ENCODE results near the gene PACSIN3. TPM values are rescaled to one million over a fixed set of nuclear protein-coding genes. Genes with fewer than 3 reads are reported as not detected.

Gene PACSIN3
- total and polyA plus RNA-seq, 2 of the 8 experiments (the other 6 are each of a cell fraction or from before 2014, with no cell fraction given) = 23.8 to 47.2 TPM

DNA sequence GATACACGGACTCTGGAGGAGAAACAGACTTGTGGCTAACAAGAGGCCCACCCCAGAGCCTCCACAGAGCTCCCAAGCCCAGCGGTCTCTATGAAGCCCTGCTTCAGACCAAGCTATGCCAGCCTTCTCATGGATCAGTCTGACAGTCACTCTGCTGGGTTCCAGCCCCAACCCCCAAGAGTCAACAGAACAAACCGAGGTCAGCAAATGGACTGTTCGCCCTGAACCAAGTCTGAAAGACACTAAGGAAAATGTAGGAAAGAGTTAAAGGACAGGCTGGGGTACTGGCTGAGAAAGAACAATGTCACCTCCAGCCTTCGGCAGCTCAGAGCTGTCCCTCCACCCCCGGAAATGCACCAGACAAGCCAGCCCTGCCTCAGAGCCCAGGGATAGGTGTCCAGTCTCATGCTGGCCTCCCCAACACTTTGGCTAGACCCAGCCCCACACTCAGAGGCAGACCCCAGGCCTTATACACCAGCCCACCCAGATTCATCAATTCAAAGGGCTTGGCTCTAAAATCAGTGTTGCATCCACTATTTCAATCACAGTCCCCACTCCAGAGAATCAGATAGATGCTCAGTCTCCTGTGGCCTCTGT is 13.4 kb downstream of the PACSIN3 start (continued):
- TF ChIP-seq, protein P1, sequence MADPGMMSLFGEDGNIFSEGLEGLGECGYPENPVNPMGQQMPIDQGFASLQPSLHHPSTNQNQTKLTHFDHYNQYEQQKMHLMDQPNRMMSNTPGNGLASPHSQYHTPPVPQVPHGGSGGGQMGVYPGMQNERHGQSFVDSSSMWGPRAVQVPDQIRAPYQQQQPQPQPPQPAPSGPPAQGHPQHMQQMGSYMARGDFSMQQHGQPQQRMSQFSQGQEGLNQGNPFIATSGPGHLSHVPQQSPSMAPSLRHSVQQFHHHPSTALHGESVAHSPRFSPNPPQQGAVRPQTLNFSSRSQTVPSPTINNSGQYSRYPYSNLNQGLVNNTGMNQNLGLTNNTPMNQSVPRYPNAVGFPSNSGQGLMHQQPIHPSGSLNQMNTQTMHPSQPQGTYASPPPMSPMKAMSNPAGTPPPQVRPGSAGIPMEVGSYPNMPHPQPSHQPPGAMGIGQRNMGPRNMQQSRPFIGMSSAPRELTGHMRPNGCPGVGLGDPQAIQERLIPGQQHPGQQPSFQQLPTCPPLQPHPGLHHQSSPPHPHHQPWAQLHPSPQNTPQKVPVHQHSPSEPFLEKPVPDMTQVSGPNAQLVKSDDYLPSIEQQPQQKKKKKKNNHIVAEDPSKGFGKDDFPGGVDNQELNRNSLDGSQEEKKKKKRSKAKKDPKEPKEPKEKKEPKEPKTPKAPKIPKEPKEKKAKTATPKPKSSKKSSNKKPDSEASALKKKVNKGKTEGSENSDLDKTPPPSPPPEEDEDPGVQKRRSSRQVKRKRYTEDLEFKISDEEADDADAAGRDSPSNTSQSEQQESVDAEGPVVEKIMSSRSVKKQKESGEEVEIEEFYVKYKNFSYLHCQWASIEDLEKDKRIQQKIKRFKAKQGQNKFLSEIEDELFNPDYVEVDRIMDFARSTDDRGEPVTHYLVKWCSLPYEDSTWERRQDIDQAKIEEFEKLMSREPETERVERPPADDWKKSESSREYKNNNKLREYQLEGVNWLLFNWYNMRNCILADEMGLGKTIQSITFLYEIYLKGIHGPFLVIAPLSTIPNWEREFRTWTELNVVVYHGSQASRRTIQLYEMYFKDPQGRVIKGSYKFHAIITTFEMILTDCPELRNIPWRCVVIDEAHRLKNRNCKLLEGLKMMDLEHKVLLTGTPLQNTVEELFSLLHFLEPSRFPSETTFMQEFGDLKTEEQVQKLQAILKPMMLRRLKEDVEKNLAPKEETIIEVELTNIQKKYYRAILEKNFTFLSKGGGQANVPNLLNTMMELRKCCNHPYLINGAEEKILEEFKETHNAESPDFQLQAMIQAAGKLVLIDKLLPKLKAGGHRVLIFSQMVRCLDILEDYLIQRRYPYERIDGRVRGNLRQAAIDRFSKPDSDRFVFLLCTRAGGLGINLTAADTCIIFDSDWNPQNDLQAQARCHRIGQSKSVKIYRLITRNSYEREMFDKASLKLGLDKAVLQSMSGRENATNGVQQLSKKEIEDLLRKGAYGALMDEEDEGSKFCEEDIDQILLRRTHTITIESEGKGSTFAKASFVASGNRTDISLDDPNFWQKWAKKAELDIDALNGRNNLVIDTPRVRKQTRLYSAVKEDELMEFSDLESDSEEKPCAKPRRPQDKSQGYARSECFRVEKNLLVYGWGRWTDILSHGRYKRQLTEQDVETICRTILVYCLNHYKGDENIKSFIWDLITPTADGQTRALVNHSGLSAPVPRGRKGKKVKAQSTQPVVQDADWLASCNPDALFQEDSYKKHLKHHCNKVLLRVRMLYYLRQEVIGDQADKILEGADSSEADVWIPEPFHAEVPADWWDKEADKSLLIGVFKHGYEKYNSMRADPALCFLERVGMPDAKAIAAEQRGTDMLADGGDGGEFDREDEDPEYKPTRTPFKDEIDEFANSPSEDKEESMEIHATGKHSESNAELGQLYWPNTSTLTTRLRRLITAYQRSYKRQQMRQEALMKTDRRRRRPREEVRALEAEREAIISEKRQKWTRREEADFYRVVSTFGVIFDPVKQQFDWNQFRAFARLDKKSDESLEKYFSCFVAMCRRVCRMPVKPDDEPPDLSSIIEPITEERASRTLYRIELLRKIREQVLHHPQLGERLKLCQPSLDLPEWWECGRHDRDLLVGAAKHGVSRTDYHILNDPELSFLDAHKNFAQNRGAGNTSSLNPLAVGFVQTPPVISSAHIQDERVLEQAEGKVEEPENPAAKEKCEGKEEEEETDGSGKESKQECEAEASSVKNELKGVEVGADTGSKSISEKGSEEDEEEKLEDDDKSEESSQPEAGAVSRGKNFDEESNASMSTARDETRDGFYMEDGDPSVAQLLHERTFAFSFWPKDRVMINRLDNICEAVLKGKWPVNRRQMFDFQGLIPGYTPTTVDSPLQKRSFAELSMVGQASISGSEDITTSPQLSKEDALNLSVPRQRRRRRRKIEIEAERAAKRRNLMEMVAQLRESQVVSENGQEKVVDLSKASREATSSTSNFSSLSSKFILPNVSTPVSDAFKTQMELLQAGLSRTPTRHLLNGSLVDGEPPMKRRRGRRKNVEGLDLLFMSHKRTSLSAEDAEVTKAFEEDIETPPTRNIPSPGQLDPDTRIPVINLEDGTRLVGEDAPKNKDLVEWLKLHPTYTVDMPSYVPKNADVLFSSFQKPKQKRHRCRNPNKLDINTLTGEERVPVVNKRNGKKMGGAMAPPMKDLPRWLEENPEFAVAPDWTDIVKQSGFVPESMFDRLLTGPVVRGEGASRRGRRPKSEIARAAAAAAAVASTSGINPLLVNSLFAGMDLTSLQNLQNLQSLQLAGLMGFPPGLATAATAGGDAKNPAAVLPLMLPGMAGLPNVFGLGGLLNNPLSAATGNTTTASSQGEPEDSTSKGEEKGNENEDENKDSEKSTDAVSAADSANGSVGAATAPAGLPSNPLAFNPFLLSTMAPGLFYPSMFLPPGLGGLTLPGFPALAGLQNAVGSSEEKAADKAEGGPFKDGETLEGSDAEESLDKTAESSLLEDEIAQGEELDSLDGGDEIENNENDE (IDR thresholded peaks at IDR 0.05; ENCODE audit: insufficient replicate concordance, low read length) = no peak
- no peak for TF ChIP-seq SIN3A (conservative IDR thresholded peaks at IDR 0.05 in 1 of 2, IDR thresholded peaks at IDR 0.05 in 1 of 2; ENCODE audit: low read depth in 1 of 2, low read length in 2 of 2)
- no peak for TF ChIP-seq SIRT6 (IDR thresholded peaks at IDR 0.05; ENCODE audit: low read length)
- TF ChIP-seq TAF7 (optimal IDR thresholded peaks at IDR 0.05; ENCODE audit: borderline replicate concordance, low read depth, low read length) = no peak
- no peak for TF ChIP-seq CHD1 (IDR thresholded peaks at IDR 0.05; ENCODE audit: low read depth, low read length)
- no peak for TF ChIP-seq BRCA1 (IDR thresholded peaks at IDR 0.05; ENCODE audit: low read depth, low read length)
